HepG2 (cell line): ENCODE results near the gene SETD1A. TPM values are rescaled to one million over a fixed set of nuclear protein-coding genes. Genes with fewer than 3 reads are reported as not detected.

Experiments used
- ATRX ChIP-seq: sonication (generic); formaldehyde crosslinking; IDR thresholded peaks from 2 replicates; pipeline ENCODE4 v1.4.0; 2020; ENCODE audit warnings: missing genetic modification reagents, borderline replicate concordance
- CCAR2 ChIP-seq: fragments of 200-400 bp; formaldehyde crosslinking; optimal IDR thresholded peaks from 2 replicates; pipeline ENCODE3; 2018; ENCODE audit warnings: low read depth, mild to moderate bottlenecking, low read length, moderate library complexity
- CCDC6 ChIP-seq: sonication (generic); formaldehyde crosslinking; IDR thresholded peaks from 2 replicates; pipeline ENCODE4 v1.8.1; 2022; ENCODE audit warnings: mild to moderate bottlenecking, missing genetic modification reagents, moderate library complexity
- DMAP1 ChIP-seq: IDR thresholded peaks from 2 replicates; pipeline ENCODE4 v1.6.1; 2016
- EP300 ChIP-seq, 3 experiments: sonication (generic) in 1 of 3; formaldehyde crosslinking in 1 of 3; IDR thresholded peaks; 2 replicates each; pipeline versions ENCODE4 v1.5.1 to v1.6.1; 2011 to 2020; ENCODE audit warnings: low read depth in 2 of 3, low read length in 2 of 3, borderline replicate concordance in 1 of 3, improper control_type of control experiment in 1 of 3, mild to moderate bottlenecking in 1 of 3, missing genetic modification reagents in 1 of 3, moderate library complexity in 1 of 3
- ESRRA ChIP-seq: sonication (generic); formaldehyde crosslinking; IDR thresholded peaks from 2 replicates; pipeline ENCODE4 v1.5.1; 2020; ENCODE audit warnings: mild to moderate bottlenecking, low read depth, missing genetic modification reagents
- HDAC2 ChIP-seq: sonication (generic); formaldehyde crosslinking; IDR thresholded peaks from 2 replicates; pipeline ENCODE4 v1.4.0; 2020; ENCODE audit warnings: missing genetic modification reagents
- HOXA9 ChIP-seq: sonication (generic); formaldehyde crosslinking; IDR thresholded peaks from 2 replicates; pipeline ENCODE4 v1.8.1; 2022; ENCODE audit warnings: missing genetic modification reagents, mild to moderate bottlenecking, moderate library complexity, borderline replicate concordance
- MIXL1 ChIP-seq: IDR thresholded peaks from 2 replicates; pipeline ENCODE4 v1.6.1; 2016
- POLR2AphosphoS5 ChIP-seq: IDR thresholded peaks from 2 replicates; pipeline ENCODE4 v1.6.1; 2012; ENCODE audit warnings: low read depth, low read length
- RBFOX2 ChIP-seq: fragments of 200-400 bp; formaldehyde crosslinking; IDR thresholded peaks from 2 replicates; pipeline ENCODE4 v1.6.1; 2017; ENCODE audit warnings: low read depth, mild to moderate bottlenecking, low read length
- REL ChIP-seq: sonication (generic); formaldehyde crosslinking; conservative IDR thresholded peaks from 2 replicates; pipeline ENCODE4 v1.8.0; 2022; ENCODE audit warnings: mild to moderate bottlenecking, missing genetic modification reagents, moderate library complexity
- SETDB1 ChIP-seq: sonication (generic); formaldehyde crosslinking; IDR thresholded peaks from 2 replicates; pipeline ENCODE4 v1.5.1; 2020; ENCODE audit warnings: missing genetic modification reagents, mild to moderate bottlenecking, borderline replicate concordance
- SP1 ChIP-seq, 2 experiments: fragments of 450-650 bp in 1 of 2; sonication (generic) in 1 of 2; formaldehyde crosslinking in 1 of 2; IDR thresholded peaks; 2 replicates each; pipeline versions ENCODE4 v1.4.0 to v1.6.1; 2016 to 2020; ENCODE audit warnings: missing genetic modification reagents in 1 of 2
- TBX3 ChIP-seq: fragments of 450-650 bp; IDR thresholded peaks from 2 replicates; pipeline ENCODE4 v1.6.1; 2017; ENCODE audit warnings: antibody characterized with exemption, mild to moderate bottlenecking, inconsistent platforms, borderline replicate concordance
- ZBTB3 ChIP-seq: sonication (generic); formaldehyde crosslinking; IDR thresholded peaks from 2 replicates; pipeline ENCODE4 v1.4.0; 2020; ENCODE audit warnings: low read depth, mild to moderate bottlenecking, moderate library complexity, missing genetic modification reagents, borderline replicate concordance
- ZFP36L2 ChIP-seq: sonication (generic); formaldehyde crosslinking; IDR thresholded peaks from 2 replicates; pipeline ENCODE4 v1.4.0; 2020; ENCODE audit warnings: missing genetic modification reagents
- ZNF230 ChIP-seq: sonication (generic); formaldehyde crosslinking; IDR thresholded peaks from 2 replicates; pipeline ENCODE4 v1.4.0; 2020; ENCODE audit warnings: mild to moderate bottlenecking, missing genetic modification reagents
- ZNF264 ChIP-seq: sonication (generic); formaldehyde crosslinking; IDR thresholded peaks from 2 replicates; pipeline ENCODE4 v1.4.0; 2020; ENCODE audit warnings: missing genetic modification reagents
- ZNF496 ChIP-seq: sonication (generic); formaldehyde crosslinking; IDR thresholded peaks from 2 replicates; pipeline ENCODE4 v1.8.1; 2023; ENCODE audit warnings: mild to moderate bottlenecking, moderate library complexity, missing genetic modification reagents; ENCODE audit not compliant: insufficient replicate concordance
- polyA plus RNA-seq, 8 experiments: library from polyadenylated mRNA; depleted of rRNA in 3 of 8; stranded (reverse) in 7 of 8; unstranded in 1 of 8; fragments of >200 nt; fragmentation: Illumina TruSeq in 4 of 8; extraction: Trizol in 4 of 8; gene quantifications; 2 replicates each; pipeline versions ENCODE4 v1.2.1 to v1.2.3, GENCODE V29; 2011 to 2016; ENCODE audit warnings: low read depth in 4 of 8, missing spikeins in 1 of 8, mixed read lengths in 1 of 8; ENCODE audit not compliant: insufficient read depth in 1 of 8
- total RNA-seq, 5 experiments: library from RNA; depleted of rRNA; stranded (reverse); fragments of >200 nt; fragmentation: Illumina TruSeq; extraction: Trizol; gene quantifications; 2 replicates each; pipeline ENCODE4 v1.2.3, GENCODE V29; 2016; ENCODE audit warnings: low read depth in 1 of 5
- TF ChIP-seq, protein P1 (sequence below): IDR thresholded peaks from 2 replicates; pipeline ENCODE4 v1.6.1; 2012; ENCODE audit warnings: low read depth, low read length, improper control_type of control experiment
- TF ChIP-seq, protein P2 (sequence below): sonication (generic); formaldehyde crosslinking; IDR thresholded peaks from 2 replicates; pipeline ENCODE4 v1.4.0; 2020; ENCODE audit warnings: missing genetic modification reagents
- TF ChIP-seq, protein P3 (sequence below): conservative IDR thresholded peaks from 2 replicates; pipeline ENCODE4 v1.6.1; 2018; ENCODE audit warnings: missing genetic modification reagents

The SETD1A gene
- total and polyA plus RNA-seq, 2 of the 13 experiments (the other 11 are each of a cell fraction or from before 2014, with no cell fraction given), result 3.8 to 5.6 TPM

DNA sequence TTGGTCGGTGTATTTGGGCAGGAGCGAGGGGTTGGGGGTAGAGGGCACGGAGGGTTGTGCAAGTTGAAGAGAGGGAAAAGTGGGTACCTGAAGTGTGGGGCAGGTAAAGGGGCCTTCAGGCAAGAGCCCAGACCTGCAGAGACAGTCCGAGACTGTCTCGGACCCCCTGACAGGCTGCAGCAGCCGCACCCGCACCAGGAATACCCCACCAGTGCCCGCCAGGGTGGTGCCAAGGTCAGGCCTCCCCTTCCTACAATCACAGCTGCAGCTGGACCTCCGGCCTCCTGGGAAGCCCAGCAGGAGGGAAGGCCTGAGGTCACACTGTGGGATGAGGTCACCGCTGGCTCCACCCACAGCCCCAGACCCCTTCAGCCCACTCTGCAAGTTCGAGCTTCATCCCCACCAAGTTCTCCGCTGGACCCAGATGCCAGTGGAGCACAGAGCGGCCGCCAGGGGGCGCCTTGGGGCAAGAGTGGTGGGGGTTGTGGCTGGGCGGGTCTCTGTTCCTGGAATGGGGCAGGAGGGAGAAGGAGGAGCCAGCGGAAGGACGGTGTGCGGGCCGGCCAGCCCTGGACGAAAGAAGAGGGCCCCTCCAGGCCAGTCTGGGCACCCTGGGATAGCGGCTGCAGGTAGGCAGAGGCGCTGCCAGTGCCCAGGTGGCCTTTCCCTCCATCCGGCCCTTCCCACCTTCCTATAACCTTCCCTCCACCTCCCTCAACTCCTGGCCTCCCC, 27.3 kb downstream of the SETD1A start, which contains the start of gene HSD3B7 (continued):
- no peak for TF ChIP-seq ZNF496
- TF ChIP-seq, protein P1, sequence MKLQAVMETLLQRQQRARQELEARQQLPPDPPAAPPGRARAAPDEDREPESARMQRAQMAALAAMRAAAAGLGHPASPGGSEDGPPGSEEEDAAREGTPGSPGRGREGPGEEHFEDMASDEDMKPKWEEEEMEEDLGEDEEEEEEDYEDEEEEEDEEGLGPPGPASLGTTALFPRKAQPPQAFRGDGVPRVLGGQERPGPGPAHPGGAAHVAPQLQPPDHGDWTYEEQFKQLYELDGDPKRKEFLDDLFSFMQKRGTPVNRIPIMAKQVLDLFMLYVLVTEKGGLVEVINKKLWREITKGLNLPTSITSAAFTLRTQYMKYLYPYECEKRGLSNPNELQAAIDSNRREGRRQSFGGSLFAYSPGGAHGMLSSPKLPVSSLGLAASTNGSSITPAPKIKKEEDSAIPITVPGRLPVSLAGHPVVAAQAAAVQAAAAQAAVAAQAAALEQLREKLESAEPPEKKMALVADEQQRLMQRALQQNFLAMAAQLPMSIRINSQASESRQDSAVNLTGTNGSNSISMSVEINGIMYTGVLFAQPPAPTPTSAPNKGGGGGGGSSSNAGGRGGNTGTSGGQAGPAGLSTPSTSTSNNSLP, result no peak
- 0 out of 2 replicates have a peak, but pooled peaks have one; percentile 18 for TF ChIP-seq REL (CRISPR knock-in tag)
- TF ChIP-seq HOXA9 (CRISPR knock-in tag), result no peak
- TF ChIP-seq MIXL1 (CRISPR knock-in tag), result 0 out of 2 replicates have a peak, but pooled peaks have one; percentile 24
- TF ChIP-seq POLR2AphosphoS5, result peak; percentile 56; the same call in 1 of the 2 replicates
- no peak for TF ChIP-seq ZFP36L2 (CRISPR knock-in tag)
- 0 out of 2 replicates have a peak, but pooled peaks have one; percentile 8 for TF ChIP-seq TBX3
- TF ChIP-seq ZNF230 (CRISPR knock-in tag), result no peak
- TF ChIP-seq ZNF264 (CRISPR knock-in tag), result no peak
- TF ChIP-seq DMAP1 (CRISPR knock-in tag), result no peak
- TF ChIP-seq EP300 (IDR thresholded peaks at IDR 0.05; ENCODE audit: low read depth in 2 of 2, low read length in 2 of 2), result 0 out of 4 replicates have a peak, but pooled peaks of 1 of the 2 experiments have one; percentile 21
- peak; percentile 22; the same call in 1 of the 2 replicates for TF ChIP-seq EP300 (CRISPR knock-in tag; IDR thresholded peaks at IDR 0.05; ENCODE audit: borderline replicate concordance)
- no peak for TF ChIP-seq CCDC6 (CRISPR knock-in tag)
- TF ChIP-seq ATRX, result no peak
- TF ChIP-seq, protein P2, sequence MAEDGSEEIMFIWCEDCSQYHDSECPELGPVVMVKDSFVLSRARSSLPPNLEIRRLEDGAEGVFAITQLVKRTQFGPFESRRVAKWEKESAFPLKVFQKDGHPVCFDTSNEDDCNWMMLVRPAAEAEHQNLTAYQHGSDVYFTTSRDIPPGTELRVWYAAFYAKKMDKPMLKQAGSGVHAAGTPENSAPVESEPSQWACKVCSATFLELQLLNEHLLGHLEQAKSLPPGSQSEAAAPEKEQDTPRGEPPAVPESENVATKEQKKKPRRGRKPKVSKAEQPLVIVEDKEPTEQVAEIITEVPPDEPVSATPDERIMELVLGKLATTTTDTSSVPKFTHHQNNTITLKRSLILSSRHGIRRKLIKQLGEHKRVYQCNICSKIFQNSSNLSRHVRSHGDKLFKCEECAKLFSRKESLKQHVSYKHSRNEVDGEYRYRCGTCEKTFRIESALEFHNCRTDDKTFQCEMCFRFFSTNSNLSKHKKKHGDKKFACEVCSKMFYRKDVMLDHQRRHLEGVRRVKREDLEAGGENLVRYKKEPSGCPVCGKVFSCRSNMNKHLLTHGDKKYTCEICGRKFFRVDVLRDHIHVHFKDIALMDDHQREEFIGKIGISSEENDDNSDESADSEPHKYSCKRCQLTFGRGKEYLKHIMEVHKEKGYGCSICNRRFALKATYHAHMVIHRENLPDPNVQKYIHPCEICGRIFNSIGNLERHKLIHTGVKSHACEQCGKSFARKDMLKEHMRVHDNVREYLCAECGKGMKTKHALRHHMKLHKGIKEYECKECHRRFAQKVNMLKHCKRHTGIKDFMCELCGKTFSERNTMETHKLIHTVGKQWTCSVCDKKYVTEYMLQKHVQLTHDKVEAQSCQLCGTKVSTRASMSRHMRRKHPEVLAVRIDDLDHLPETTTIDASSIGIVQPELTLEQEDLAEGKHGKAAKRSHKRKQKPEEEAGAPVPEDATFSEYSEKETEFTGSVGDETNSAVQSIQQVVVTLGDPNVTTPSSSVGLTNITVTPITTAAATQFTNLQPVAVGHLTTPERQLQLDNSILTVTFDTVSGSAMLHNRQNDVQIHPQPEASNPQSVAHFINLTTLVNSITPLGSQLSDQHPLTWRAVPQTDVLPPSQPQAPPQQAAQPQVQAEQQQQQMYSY, result peak; percentile 50; the same call in 1 of the 2 replicates
- TF ChIP-seq, protein P3, sequence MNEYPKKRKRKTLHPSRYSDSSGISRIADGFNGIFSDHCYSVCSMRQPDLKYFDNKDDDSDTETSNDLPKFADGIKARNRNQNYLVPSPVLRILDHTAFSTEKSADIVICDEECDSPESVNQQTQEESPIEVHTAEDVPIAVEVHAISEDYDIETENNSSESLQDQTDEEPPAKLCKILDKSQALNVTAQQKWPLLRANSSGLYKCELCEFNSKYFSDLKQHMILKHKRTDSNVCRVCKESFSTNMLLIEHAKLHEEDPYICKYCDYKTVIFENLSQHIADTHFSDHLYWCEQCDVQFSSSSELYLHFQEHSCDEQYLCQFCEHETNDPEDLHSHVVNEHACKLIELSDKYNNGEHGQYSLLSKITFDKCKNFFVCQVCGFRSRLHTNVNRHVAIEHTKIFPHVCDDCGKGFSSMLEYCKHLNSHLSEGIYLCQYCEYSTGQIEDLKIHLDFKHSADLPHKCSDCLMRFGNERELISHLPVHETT (CRISPR knock-in tag), result peak; percentile 77
- no peak for TF ChIP-seq CCAR2
- no peak for TF ChIP-seq SETDB1 (CRISPR knock-in tag)
- no peak for TF ChIP-seq SP1 (IDR thresholded peaks at IDR 0.05)
- TF ChIP-seq SP1 (CRISPR knock-in tag; IDR thresholded peaks at IDR 0.05), result peak; percentile 69
- TF ChIP-seq RBFOX2, result peak; percentile 77
- no peak; the same call in none of the 2 replicates for TF ChIP-seq HDAC2 (CRISPR knock-in tag)
- no peak for TF ChIP-seq ZBTB3 (CRISPR knock-in tag)
- no peak for TF ChIP-seq ESRRA (CRISPR knock-in tag)
